Measurements from ENCODE around the gene KCNH3.

KCNH3 gene

GRCh38 chr12:49541140-49541861 is 2.5 kb downstream of the KCNH3 start:
- Histone ChIP-seq H3K27me3 (replicated peaks; ENCODE audit: insufficient read depth, low read length) (peaks cover 34% of the 10 kb centered on the region), H3K4me3 (ENCODE audit: low read length) (no peak overlapping the region), H3K79me2 (ENCODE audit: low read length) (no peaks in the 10 kb centered on the region)

DNA sequence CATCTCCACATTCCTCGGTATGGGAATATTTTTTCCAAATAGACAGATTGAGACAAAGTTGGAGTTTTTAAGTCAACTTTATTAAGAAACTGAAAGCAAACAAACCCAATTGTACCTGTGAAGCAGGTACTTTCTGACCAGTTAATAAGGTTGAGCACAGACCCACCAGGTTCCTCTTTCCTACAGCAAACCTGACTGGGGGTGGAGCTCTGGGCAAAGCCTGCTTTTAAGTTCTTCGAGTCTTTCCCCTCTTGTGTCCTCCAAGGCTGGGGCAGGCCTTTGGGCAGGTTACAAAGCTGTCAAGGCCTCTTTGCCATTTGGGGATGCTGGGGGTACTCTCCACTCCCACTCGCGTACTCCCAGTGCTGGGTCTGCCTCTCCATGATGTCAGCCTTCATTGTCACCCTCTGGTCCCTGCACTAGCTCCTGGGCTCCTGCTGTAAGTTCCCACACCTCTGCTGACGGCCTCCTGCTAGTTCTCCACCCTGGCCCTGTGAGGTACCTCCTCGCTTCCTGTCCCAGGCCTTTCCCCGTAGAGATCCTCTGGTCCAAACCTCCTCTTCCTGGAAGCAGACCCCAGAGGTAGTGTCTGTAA is 3.2 kb downstream of the KCNH3 start:
- Histone ChIP-seq H3K79me2 (ENCODE audit: low read length) (no peaks in the 10 kb centered on the region), H3K27me3 (replicated peaks; ENCODE audit: insufficient read depth, low read length) (peaks cover 27% of the 10 kb centered on the region), H3K9me3 (replicated peaks; ENCODE audit: insufficient read depth, low read length) (no peaks in the 10 kb centered on the region), H2AFZ (ENCODE audit: low read length) (no peak overlapping the region), H3K9ac (ENCODE audit: low read length) (no peak overlapping the region), H3K36me3 (replicated peaks; ENCODE audit: insufficient read depth, low read length) (no peaks in the 10 kb centered on the region), H3K4me2 (ENCODE audit: low read depth, low read length) (no peak overlapping the region), H3K4me3 (ENCODE audit: low read length) (no peak overlapping the region), H3K9me2 (replicated peaks; ENCODE audit: insufficient read depth, low read length) (no peaks in the 10 kb centered on the region), H3K27ac (ENCODE audit: low read length) (no peak overlapping the region), H4K20me1 (ENCODE audit: insufficient read depth, low read length) (no peaks in the 10 kb centered on the region), H3K4me1 (ENCODE audit: low read length) (no peaks in the 10 kb centered on the region), H3F3A (ENCODE audit: insufficient read depth, low read length) (0 out of 2 replicates have a peak, but pooled peaks cover 4% of the 10 kb centered on the region)
- no peak for DNase-seq
- TF ChIP-seq, protein P1, sequence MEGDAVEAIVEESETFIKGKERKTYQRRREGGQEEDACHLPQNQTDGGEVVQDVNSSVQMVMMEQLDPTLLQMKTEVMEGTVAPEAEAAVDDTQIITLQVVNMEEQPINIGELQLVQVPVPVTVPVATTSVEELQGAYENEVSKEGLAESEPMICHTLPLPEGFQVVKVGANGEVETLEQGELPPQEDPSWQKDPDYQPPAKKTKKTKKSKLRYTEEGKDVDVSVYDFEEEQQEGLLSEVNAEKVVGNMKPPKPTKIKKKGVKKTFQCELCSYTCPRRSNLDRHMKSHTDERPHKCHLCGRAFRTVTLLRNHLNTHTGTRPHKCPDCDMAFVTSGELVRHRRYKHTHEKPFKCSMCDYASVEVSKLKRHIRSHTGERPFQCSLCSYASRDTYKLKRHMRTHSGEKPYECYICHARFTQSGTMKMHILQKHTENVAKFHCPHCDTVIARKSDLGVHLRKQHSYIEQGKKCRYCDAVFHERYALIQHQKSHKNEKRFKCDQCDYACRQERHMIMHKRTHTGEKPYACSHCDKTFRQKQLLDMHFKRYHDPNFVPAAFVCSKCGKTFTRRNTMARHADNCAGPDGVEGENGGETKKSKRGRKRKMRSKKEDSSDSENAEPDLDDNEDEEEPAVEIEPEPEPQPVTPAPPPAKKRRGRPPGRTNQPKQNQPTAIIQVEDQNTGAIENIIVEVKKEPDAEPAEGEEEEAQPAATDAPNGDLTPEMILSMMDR (IDR thresholded peaks at IDR 0.05; ENCODE audit: low read length), result no peak
- no peak for TF ChIP-seq EZH2phosphoT487 (IDR thresholded peaks at IDR 0.05; ENCODE audit: low read length)
- no peak for TF ChIP-seq EZH2 (optimal IDR thresholded peaks at IDR 0.05; ENCODE audit: low read depth, low read length)

More at GRCh38 chr12:49541140-49541861, 2.5 kb downstream of the KCNH3 start:
- Histone ChIP-seq H3K9me2 (replicated peaks; ENCODE audit: insufficient read depth, low read length) (no peaks in the 10 kb centered on the region), H3K4me2 (ENCODE audit: low read depth, low read length) (no peak overlapping the region), H3K36me3 (replicated peaks; ENCODE audit: insufficient read depth, low read length) (no peaks in the 10 kb centered on the region), H3K9ac (ENCODE audit: low read length) (no peak overlapping the region), H3K4me1 (ENCODE audit: low read length) (no peaks in the 10 kb centered on the region), H4K20me1 (ENCODE audit: insufficient read depth, low read length) (no peaks in the 10 kb centered on the region), H3F3A (ENCODE audit: insufficient read depth, low read length) (0 out of 2 replicates have a peak, but pooled peaks cover 7% of the 10 kb centered on the region), H3K27ac (ENCODE audit: low read length) (no peak overlapping the region), H2AFZ (ENCODE audit: low read length) (no peak overlapping the region), H3K9me3 (replicated peaks; ENCODE audit: insufficient read depth, low read length) (no peaks in the 10 kb centered on the region)
- DNase-seq, result no peak
- no peak for TF ChIP-seq EZH2 (optimal IDR thresholded peaks at IDR 0.05; ENCODE audit: low read depth, low read length)
- TF ChIP-seq, protein P1 (IDR thresholded peaks at IDR 0.05; ENCODE audit: low read length), result no peak
- TF ChIP-seq EZH2phosphoT487 (IDR thresholded peaks at IDR 0.05; ENCODE audit: low read length), result no peak

DNA sequence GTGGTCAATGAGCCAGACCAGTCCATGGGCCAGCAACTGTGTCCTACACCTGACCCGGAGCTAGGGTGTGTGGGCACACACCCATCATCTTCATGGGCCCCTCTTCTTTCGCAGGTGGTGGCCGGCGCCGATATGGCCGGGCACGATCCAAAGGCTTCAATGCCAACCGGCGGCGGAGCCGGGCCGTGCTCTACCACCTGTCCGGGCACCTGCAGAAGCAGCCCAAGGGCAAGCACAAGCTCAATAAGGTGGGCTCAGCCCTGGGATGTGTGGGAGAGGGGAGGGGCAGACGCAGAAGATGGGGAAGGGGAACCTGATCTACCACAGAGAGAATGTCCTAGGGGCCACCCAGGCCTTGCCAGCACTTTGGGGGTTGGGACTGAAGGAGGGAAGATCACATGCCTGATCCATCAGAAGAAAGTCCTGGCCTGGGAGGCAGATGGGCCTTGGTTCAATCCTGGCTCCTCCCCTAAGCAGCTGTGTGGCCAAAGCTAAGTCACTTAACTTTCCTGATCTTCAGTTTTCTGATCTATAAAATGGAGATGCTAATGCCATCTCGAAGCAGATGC is 3.8 kb downstream of the KCNH3 start:
- Histone ChIP-seq H3K9me3 (replicated peaks; ENCODE audit: insufficient read depth, low read length) (no peaks in the 10 kb centered on the region), H3K4me1 (ENCODE audit: low read length) (no peaks in the 10 kb centered on the region), H3K27ac (ENCODE audit: low read length) (no peak overlapping the region), H3K79me2 (ENCODE audit: low read length) (no peaks in the 10 kb centered on the region), H3K36me3 (replicated peaks; ENCODE audit: insufficient read depth, low read length) (no peaks in the 10 kb centered on the region), H3K9me2 (replicated peaks; ENCODE audit: insufficient read depth, low read length) (no peaks in the 10 kb centered on the region), H3K4me3 (ENCODE audit: low read length) (no peak overlapping the region), H3K4me2 (ENCODE audit: low read depth, low read length) (no peak overlapping the region), H3F3A (ENCODE audit: insufficient read depth, low read length) (0 out of 2 replicates have a peak, but pooled peaks cover 4% of the 10 kb centered on the region), H3K9ac (ENCODE audit: low read length) (no peak overlapping the region), H3K27me3 (replicated peaks; ENCODE audit: insufficient read depth, low read length) (peaks cover 25% of the 10 kb centered on the region), H2AFZ (ENCODE audit: low read length) (no peak overlapping the region), H4K20me1 (ENCODE audit: insufficient read depth, low read length) (no peaks in the 10 kb centered on the region)
- TF ChIP-seq, protein P1 (IDR thresholded peaks at IDR 0.05; ENCODE audit: low read length), result no peak
- no peak for TF ChIP-seq EZH2 (optimal IDR thresholded peaks at IDR 0.05; ENCODE audit: low read depth, low read length)
- TF ChIP-seq EZH2phosphoT487 (IDR thresholded peaks at IDR 0.05; ENCODE audit: low read length), result no peak
- no peak for DNase-seq
